IMR-90 (cell line): ENCODE data around the gene LMTK2.

Experiments
- CTCF ChIP-seq: conservative IDR thresholded peaks from 2 replicates; pipeline ENCODE4 v1.5.1; 2012; ENCODE audit warnings: mild to moderate bottlenecking, low read depth, low read length, improper control_type of control experiment
- MAFK ChIP-seq: IDR thresholded peaks from 2 replicates; pipeline ENCODE4 v1.6.1; 2012; ENCODE audit warnings: low read depth, low read length, improper control_type of control experiment

DNA sequence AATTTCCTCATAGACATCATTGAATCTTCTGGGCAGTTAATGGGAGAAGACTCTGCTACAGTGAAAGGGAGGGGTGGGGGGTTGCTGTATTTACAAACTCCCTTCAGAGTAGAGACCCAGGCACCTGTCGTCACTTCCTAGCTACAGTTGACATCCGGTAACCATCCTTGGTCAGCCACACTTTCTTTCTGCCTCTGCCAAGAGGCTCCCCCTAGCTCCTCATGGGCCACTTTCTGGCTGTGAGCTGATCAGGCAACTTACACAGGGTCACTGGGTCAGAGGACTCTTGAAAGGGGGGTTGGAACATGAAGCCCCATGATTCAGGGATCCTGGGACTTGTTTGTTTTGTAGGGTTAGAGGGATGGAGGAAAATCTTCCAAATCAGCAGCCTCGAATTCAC lies 144.1 kb downstream of the LMTK2 start:
- TF ChIP-seq CTCF, result no peak
- TF ChIP-seq MAFK, result no peak
